ENCODE data around the gene THEM4.

The THEM4 gene

GRCh38 chr1:151948506-151948905 is 39.2 kb upstream of the THEM4 start:
- DNase-seq (ENCODE audit: low spot score): no peak
- TF ChIP-seq CTCF (IDR thresholded peaks at IDR 0.05; ENCODE audit: extremely low read depth, missing control alignments): no peak

- DNase-seq (ENCODE audit: low spot score): no peak
- TF ChIP-seq CTCF (IDR thresholded peaks at IDR 0.05; ENCODE audit: extremely low read depth, missing control alignments): no peak
Observed at GRCh38 chr1:151947140-151947539, 37.8 kb upstream of the THEM4 start.

- DNase-seq (ENCODE audit: low spot score): peak; percentile 16
- TF ChIP-seq CTCF (IDR thresholded peaks at IDR 0.05; ENCODE audit: extremely low read depth, missing control alignments): no peak
Observed at GRCh38 chr1:151945725-151946722, 36.7 kb upstream of the THEM4 start.

- TF ChIP-seq CTCF (IDR thresholded peaks at IDR 0.05; ENCODE audit: extremely low read depth, missing control alignments): no peak
- DNase-seq (ENCODE audit: low spot score): no peak
Observed at GRCh38 chr1:151944857-151945575, 35.7 kb upstream of the THEM4 start.

GRCh38 chr1:151944126-151944856 is 35.0 kb upstream of the THEM4 start:
- DNase-seq (ENCODE audit: low spot score): no peak
- TF ChIP-seq CTCF (IDR thresholded peaks at IDR 0.05; ENCODE audit: extremely low read depth, missing control alignments): no peak

- no peak for DNase-seq (ENCODE audit: low spot score)
- no peak for TF ChIP-seq CTCF (IDR thresholded peaks at IDR 0.05; ENCODE audit: extremely low read depth, missing control alignments)
Observed at GRCh38 chr1:151943591-151943990, 34.3 kb upstream of the THEM4 start.
